GM12874 (cell line): ENCODE measurements around the gene HNRNPUL2.

Source experiments
- CTCF ChIP-seq: IDR thresholded peaks from 2 replicates; pipeline ENCODE4 v1.5.1; 2011; ENCODE audit warnings: low read depth, mild to moderate bottlenecking, control low read depth, low read length, moderate library complexity; ENCODE audit not compliant: insufficient read depth

HNRNPUL2 gene

DNA sequence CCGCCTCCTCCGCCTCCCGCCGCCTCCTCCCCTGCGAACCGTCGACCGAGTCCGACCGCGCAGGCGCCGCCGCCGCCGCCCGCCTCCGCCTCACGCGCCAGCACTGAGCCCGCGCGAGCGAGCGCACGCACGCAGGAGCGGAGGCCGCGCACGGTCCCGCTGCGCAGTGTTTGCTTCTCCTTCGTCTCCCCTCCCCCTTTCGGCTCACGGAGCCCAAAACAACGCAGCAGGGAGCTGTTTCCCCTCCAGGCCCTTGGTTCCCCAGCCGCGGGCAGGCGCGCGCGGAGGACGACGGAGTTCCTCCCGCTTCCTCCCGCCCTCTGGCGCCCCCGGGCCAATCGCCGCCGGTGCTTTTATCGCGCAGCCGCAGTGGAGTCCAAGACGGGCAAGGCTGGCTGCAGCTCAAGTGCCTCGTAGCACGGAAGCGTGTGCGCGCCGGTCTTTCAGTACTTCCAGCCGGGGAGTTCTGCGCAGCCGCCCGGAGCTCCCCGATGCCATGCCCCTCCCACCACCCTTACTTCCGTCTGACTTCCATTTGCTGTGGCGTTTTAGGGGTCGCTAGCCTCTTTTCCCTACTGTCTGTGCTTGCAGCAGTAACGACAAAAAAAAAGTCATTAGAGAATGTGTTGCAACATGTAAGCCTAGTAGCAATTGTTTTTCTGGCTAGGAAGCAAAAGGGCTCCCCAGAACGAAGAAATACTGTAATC, at the start of gene HNRNPUL2:
HNRNPUL2 (minus strand) TSS at position 293 of the 707 bp plus-strand sequence. CDS start 301 bp downstream, outside the sequence.
- TF ChIP-seq CTCF, result no peak

DNA sequence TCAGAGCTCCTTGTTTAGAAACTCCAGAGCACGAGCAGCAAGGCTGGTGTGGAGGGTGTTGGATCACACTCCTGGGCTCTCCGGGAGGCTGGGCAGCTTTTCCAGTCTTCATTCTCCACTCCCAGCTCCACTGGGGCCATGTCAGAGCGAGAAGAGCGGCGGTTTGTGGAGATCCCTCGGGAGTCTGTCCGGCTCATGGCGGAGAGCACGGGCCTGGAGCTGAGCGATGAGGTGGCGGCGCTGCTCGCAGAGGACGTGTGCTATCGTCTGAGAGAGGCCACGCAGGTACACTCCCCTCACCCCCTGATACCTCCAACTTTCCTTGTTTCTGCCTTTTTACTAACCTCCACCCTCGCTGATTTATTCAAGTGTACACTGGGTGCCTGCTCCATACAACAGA, 48.4 kb upstream of the HNRNPUL2 start:
- no peak for TF ChIP-seq CTCF

DNA sequence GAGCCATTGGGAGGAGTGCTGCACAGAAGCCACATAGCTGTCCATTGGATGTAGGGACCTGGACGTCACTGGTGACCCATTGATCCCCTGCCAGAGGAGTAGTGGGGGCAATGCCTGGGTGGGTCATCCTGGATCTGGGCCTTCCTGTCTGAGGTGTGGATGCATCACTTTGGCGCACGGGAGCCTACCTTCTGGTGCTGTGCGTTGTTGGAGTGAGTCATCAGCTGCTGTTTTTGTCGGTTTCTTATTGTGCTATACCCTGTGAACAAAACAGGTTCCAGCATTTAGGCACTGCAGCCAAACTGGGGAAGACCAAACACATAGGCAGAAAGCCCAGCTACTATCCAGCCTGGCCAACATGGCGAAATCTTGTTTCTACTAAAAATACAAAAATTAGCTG, 47.1 kb upstream of the HNRNPUL2 start:
- no peak for TF ChIP-seq CTCF

DNA sequence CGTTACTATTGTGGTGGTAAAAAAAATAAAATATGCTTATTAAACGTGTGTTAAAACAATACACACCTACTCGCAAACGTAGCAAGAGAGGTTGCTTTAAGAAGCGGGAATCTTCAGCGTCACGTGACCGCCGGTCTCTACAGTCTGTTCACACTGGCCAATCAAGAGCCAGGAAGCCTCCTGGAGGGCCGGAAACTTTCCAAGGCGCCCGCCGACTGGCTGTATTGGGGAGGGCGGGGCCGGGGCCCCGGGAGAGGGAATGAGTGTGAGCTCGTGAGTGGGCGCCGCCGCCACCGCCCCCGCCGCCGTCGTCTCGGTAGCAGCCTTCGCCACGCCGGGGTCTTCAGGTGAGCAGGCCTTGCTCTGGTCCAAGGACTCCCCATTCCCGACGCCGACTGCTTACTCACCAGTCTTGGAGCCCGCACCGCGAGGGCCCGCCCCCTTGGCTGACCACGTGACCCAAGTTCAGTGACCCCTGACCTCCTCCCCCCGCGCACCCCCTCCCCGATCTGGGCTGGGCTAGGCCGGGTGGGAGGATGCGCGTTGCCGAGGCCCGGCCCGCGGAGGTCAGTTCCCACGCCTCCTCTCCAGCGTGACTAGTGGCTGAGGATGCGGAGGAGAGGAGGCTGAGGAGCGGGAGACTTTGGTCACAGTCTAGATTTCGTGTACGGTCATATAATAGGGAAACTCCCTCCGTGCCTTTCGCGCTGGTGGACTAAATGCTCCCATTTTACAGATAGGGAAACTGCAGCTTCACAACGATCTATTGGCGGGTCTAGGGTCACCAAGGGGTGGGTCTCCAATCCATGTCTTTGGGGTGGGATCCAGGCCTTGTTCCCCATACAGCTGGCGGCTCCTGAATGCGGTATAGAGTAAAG, 44.1 kb upstream of the HNRNPUL2 start, which contains the start of gene TAF6L:
TAF6L (plus strand) TSS at position 253 of the 878 bp plus-strand sequence. CDS start 4,388 bp downstream, outside the sequence.
- TF ChIP-seq CTCF, result no peak

DNA sequence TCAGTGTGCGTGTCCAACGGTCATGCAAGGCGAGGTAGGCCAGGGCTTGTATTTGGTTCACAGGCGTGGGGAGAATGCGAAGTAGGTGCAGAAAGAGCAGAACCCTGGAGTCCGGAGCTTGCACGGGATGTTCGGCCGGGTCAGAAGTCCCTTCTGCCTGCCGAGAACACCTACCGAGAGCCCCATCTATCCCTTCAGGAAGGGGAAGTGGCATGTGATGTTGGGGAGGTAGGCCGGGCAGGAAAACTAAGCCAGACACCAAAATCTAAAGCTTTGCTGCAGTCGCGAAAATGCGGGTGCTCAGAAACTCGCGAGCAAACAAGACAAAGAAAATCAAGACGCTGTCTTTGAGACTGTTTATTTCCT, 43.5 kb upstream of the HNRNPUL2 start:
- no peak for TF ChIP-seq CTCF

- TF ChIP-seq CTCF, result no peak
Observed at GRCh38 chr11:62757846-62758788, 30.9 kb upstream of the HNRNPUL2 start.

GRCh38 chr11:62755086-62755615, 27.9 kb upstream of the HNRNPUL2 start:
- TF ChIP-seq CTCF, result no peak
